H9 (cell line): ENCODE data around the gene ADGRG2. TPM values are rescaled to one million over a fixed set of nuclear protein-coding genes. Genes with fewer than 3 reads are reported as not detected.

Experiments used
- DNase-seq: peaks from one replicate; pipeline ENCODE4 v3.0.0-alpha.2; 2017
- H2AFZ ChIP-seq: one replicate; pipeline ENCODE4 v1.6.1; 2013; ENCODE audit warnings: mild to moderate bottlenecking, low read length, control low read depth, moderate library complexity
- H2AK5ac ChIP-seq: 2 replicates; pipeline ENCODE4 v1.6.1; 2013; ENCODE audit warnings: low read length, control low read depth, mixed read lengths; ENCODE audit not compliant: insufficient read length
- H2BK120ac ChIP-seq: one replicate; pipeline ENCODE4 v1.6.1; 2013; ENCODE audit warnings: low read depth, mild to moderate bottlenecking, low read length, control low read depth, inconsistent platforms; ENCODE audit not compliant: poor library complexity, severe bottlenecking
- H2BK12ac ChIP-seq: 2 replicates; pipeline ENCODE4 v1.6.1; 2013; ENCODE audit warnings: low read length, control low read depth, mixed read lengths, low read depth; ENCODE audit not compliant: insufficient read length
- H2BK15ac ChIP-seq: 2 replicates; pipeline ENCODE4 v1.6.1; 2013; ENCODE audit warnings: low read depth, low read length, control low read depth
- H2BK20ac ChIP-seq: one replicate; pipeline ENCODE4 v1.6.1; 2013; ENCODE audit warnings: low read depth, mild to moderate bottlenecking, low read length, control low read depth, inconsistent platforms; ENCODE audit not compliant: poor library complexity, severe bottlenecking
- H2BK5ac ChIP-seq: 2 replicates; pipeline ENCODE4 v1.6.1; 2013; ENCODE audit warnings: low read length, control low read depth, mixed read lengths; ENCODE audit not compliant: insufficient read length
- H3K14ac ChIP-seq: 2 replicates; pipeline ENCODE4 v1.6.1; 2013; ENCODE audit warnings: low read length, control low read depth; ENCODE audit not compliant: insufficient read depth
- H3K18ac ChIP-seq: 2 replicates; pipeline ENCODE4 v1.6.1; 2013; ENCODE audit warnings: low read depth, mild to moderate bottlenecking, mixed read lengths, low read length, control low read depth; ENCODE audit not compliant: insufficient read length
- H3K23ac ChIP-seq: 2 replicates; pipeline ENCODE4 v1.6.1; 2013; ENCODE audit warnings: low read length, control low read depth, mixed read lengths, low read depth; ENCODE audit not compliant: insufficient read length
- H3K23me2 ChIP-seq: 2 replicates; pipeline ENCODE4 v1.6.1; 2013; ENCODE audit warnings: low read depth, mild to moderate bottlenecking, mixed read lengths, low read length, control low read depth; ENCODE audit not compliant: insufficient read length, poor library complexity, severe bottlenecking
- H3K27ac ChIP-seq: 2 replicates; pipeline ENCODE4 v1.5.1; 2013; ENCODE audit warnings: low read length, control low read depth, mixed read lengths, low read depth; ENCODE audit not compliant: insufficient read length
- H3K27me3 ChIP-seq: 2 replicates; pipeline ENCODE4 v1.6.1; 2013; ENCODE audit warnings: low read length, control low read depth, inconsistent platforms; ENCODE audit not compliant: insufficient read depth
- H3K4ac ChIP-seq: 2 replicates; pipeline ENCODE4 v1.6.1; 2013; ENCODE audit warnings: low read depth, mild to moderate bottlenecking, control low read depth, inconsistent platforms, low read length, moderate library complexity
- H3K4me1 ChIP-seq: 2 replicates; pipeline ENCODE4 v1.6.1; 2013; ENCODE audit warnings: low read length, control low read depth, inconsistent platforms; ENCODE audit not compliant: insufficient read depth
- H3K4me2 ChIP-seq: 2 replicates; pipeline ENCODE4 v1.6.1; 2013; ENCODE audit warnings: low read length, control low read depth, mixed read lengths; ENCODE audit not compliant: insufficient read length, insufficient read depth
- H3K56ac ChIP-seq: 2 replicates; pipeline ENCODE4 v1.6.1; 2013; ENCODE audit warnings: low read depth, mild to moderate bottlenecking, mixed read lengths, low read length, control low read depth; ENCODE audit not compliant: insufficient read length
- H3K79me1 ChIP-seq: 2 replicates; pipeline ENCODE4 v1.6.1; 2013; ENCODE audit warnings: low read depth, mild to moderate bottlenecking, moderate library complexity, low read length, control low read depth, inconsistent platforms; ENCODE audit not compliant: insufficient read depth, poor library complexity, severe bottlenecking
- H3K79me2 ChIP-seq: 2 replicates; pipeline ENCODE4 v1.6.1; 2013; ENCODE audit warnings: low read length, control low read depth, inconsistent platforms; ENCODE audit not compliant: insufficient read depth
- H3K9ac ChIP-seq: 2 replicates; pipeline ENCODE4 v1.6.1; 2013; ENCODE audit warnings: low read length, control low read depth, mixed read lengths; ENCODE audit not compliant: insufficient read length; ENCODE audit errors: extremely low read depth
- H3K9me3 ChIP-seq: one replicate; pipeline ENCODE4 v1.6.1; 2013; ENCODE audit warnings: low read depth, low read length, inconsistent platforms; ENCODE audit not compliant: control insufficient read depth
- H3T11ph ChIP-seq: one replicate; pipeline ENCODE4 v1.6.1; 2013; ENCODE audit warnings: mild to moderate bottlenecking, low read length, control low read depth, inconsistent platforms
- H4K20me1 ChIP-seq: one replicate; pipeline ENCODE4 v1.6.1; 2013; ENCODE audit not compliant: control insufficient read depth, insufficient read length, insufficient read depth
- H4K5ac ChIP-seq: 2 replicates; pipeline ENCODE4 v1.6.1; 2013; ENCODE audit warnings: low read depth, mild to moderate bottlenecking, mixed read lengths, low read length, control low read depth; ENCODE audit not compliant: insufficient read length
- H4K8ac ChIP-seq: replicated peaks from 2 replicates; pipeline ENCODE4 v1.6.1; 2013; ENCODE audit warnings: low read length, control low read depth, mixed read lengths, low read depth; ENCODE audit not compliant: insufficient read length
- H4K91ac ChIP-seq: 2 replicates; pipeline ENCODE4 v1.6.1; 2013; ENCODE audit warnings: low read depth, mild to moderate bottlenecking, moderate library complexity, mixed read lengths, low read length, control low read depth; ENCODE audit not compliant: insufficient read length
- H3K27ac Mint-ChIP-seq, 3 experiments: 2 replicates in 2 of 3; 3 replicates in 1 of 3; pipeline ENCODE4 v1.8.0; 2020 to 2021; ENCODE audit warnings: mixed read lengths in 3 of 3, mild to moderate bottlenecking in 1 of 3, moderate library complexity in 1 of 3
- H3K27me3 Mint-ChIP-seq: 2 replicates; pipeline ENCODE4 v1.8.0; 2021; ENCODE audit warnings: low read depth, mild to moderate bottlenecking, moderate library complexity, mixed read lengths
- H3K36me3 Mint-ChIP-seq, 3 experiments: 2 replicates in 2 of 3; 3 replicates in 1 of 3; pipeline ENCODE4 v1.8.0; 2020 to 2021; ENCODE audit warnings: low read depth in 3 of 3, mixed read lengths in 3 of 3; ENCODE audit not compliant: insufficient read depth in 1 of 3
- H3K4me1 Mint-ChIP-seq, 2 experiments: 2 replicates each; pipeline ENCODE4 v1.8.0; 2020; ENCODE audit warnings: mixed read lengths in 2 of 2
- H3K4me3 Mint-ChIP-seq, 2 experiments: 2 replicates in 1 of 2; 3 replicates in 1 of 2; pipeline ENCODE4 v1.8.0; 2020 to 2021; ENCODE audit warnings: mild to moderate bottlenecking in 2 of 2, mixed read lengths in 2 of 2, moderate library complexity in 1 of 2
- H3K9me3 Mint-ChIP-seq, 2 experiments: 2 replicates in 1 of 2; 3 replicates in 1 of 2; pipeline ENCODE4 v1.8.0; 2020; ENCODE audit warnings: mild to moderate bottlenecking in 2 of 2, mixed read lengths in 2 of 2, moderate library complexity in 1 of 2
- WGBS: extraction: QIAGEN DNeasy Blood & Tissue Kit; methylation state at CpG from one replicate; pipeline ENCODE4 v1.1.7; 2013; ENCODE audit warnings: missing lambda C conversion rate, low lambda C conversion rate, mixed read lengths; ENCODE audit not compliant: insufficient read length; ENCODE audit errors: extremely low coverage; 5-methylcytosine and 5-hydroxymethylcytosine counted together
- total RNA-seq: library from RNA; stranded (reverse); gene quantifications from 2 replicates; pipeline ENCODE4 v1.2.1, GENCODE V29; 2021
- TF ChIP-seq, protein P1 (sequence below): fragments of 200-600 bp; sonication (generic); conservative IDR thresholded peaks from 3 replicates; pipeline ENCODE4 v1.8.0; 2021; ENCODE audit warnings: antibody characterized with exemption, mild to moderate bottlenecking

The ADGRG2 gene
- total RNA-seq, 1 experiment from 2014 or later = 6.8 TPM

DNA sequence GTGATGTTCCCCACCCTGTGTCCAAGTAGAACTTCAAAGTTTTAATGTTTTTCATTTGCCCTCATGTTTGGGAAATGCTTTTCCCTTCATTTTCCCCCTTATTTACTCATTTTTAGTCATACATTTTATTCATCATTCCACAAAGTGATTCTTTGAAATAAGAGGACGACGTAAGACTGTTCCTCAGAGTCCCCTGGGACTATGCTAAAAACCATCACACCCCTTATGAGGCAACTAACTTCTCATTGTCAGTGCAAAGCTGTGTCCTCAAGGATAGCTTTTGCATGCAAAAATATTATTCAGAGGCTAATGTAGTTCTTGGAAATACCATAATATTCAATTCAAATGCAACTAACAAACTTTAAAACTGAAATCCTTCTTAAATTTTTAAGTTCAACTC, 14.8 kb upstream of the ADGRG2 start:
- Mint-ChIP-seq H3K9me3 (peaks cover 50 to 60% of the 10 kb centered on the region in 2 experiments), H3K27me3 (0 out of 2 replicates have a peak, but pooled peaks cover 2% of the 10 kb centered on the region), H3K4me1 (peaks cover 5 to 11% of the 10 kb centered on the region in 2 experiments), H3K27ac (no peak overlapping the region), H3K36me3 (peaks cover 0 to 2% (median 0%) of the 10 kb centered on the region in 3 experiments; a peak in 5 of 7 replicates), H3K4me3 (no peak overlapping the region; a peak in 1 of 5 replicates)
- Histone ChIP-seq H2AK5ac (no peak overlapping the region), H4K91ac (no peak overlapping the region), H2BK12ac (no peak overlapping the region), H3K9ac (no peak overlapping the region), H2AFZ (no peak overlapping the region), H3T11ph (no peak overlapping the region), H3K14ac (no peak overlapping the region), H3K9me3 (no peaks in the 10 kb centered on the region), H3K4me1 (no peaks in the 10 kb centered on the region), H3K4me2 (no peak overlapping the region), H4K8ac (no peak overlapping the region), H4K20me1 (no peaks in the 10 kb centered on the region), H2BK20ac (no peak overlapping the region), H3K18ac (no peak overlapping the region), H4K5ac (no peak overlapping the region), H3K4ac (no peak overlapping the region), H3K27ac (no peak overlapping the region), H3K23me2 (no peaks in the 10 kb centered on the region), H3K79me2 (no peaks in the 10 kb centered on the region), H2BK15ac (no peak overlapping the region), H3K23ac (no peak overlapping the region), H3K27me3 (no peaks in the 10 kb centered on the region), H2BK120ac (no peak overlapping the region), H2BK5ac (no peak overlapping the region), H3K79me1 (no peaks in the 10 kb centered on the region), H3K56ac (no peak overlapping the region)
- no CpG with 5 or more reads among the region's 2 CpGs for WGBS
- no peak for DNase-seq
- TF ChIP-seq, protein P1, sequence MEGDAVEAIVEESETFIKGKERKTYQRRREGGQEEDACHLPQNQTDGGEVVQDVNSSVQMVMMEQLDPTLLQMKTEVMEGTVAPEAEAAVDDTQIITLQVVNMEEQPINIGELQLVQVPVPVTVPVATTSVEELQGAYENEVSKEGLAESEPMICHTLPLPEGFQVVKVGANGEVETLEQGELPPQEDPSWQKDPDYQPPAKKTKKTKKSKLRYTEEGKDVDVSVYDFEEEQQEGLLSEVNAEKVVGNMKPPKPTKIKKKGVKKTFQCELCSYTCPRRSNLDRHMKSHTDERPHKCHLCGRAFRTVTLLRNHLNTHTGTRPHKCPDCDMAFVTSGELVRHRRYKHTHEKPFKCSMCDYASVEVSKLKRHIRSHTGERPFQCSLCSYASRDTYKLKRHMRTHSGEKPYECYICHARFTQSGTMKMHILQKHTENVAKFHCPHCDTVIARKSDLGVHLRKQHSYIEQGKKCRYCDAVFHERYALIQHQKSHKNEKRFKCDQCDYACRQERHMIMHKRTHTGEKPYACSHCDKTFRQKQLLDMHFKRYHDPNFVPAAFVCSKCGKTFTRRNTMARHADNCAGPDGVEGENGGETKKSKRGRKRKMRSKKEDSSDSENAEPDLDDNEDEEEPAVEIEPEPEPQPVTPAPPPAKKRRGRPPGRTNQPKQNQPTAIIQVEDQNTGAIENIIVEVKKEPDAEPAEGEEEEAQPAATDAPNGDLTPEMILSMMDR = no peak
